GM12801 (cell line): ENCODE data around the gene MUC6.

Experiments used
- CTCF ChIP-seq: IDR thresholded peaks from one replicate; pipeline ENCODE4 v1.5.1; 2011; ENCODE audit warnings: control low read depth; ENCODE audit not compliant: insufficient read length; ENCODE audit errors: extremely low read depth

MUC6 gene

GRCh38 chr11:1027483-1028290 lies 8.8 kb downstream of the MUC6 start:
- no peak for TF ChIP-seq CTCF

- no peak for TF ChIP-seq CTCF
Observed at GRCh38 chr11:1026641-1027482, 9.7 kb downstream of the MUC6 start.

- TF ChIP-seq CTCF: no peak
Observed at GRCh38 chr11:1026163-1026450, 10.4 kb downstream of the MUC6 start.

GRCh38 chr11:1025410-1026162 lies 10.9 kb downstream of the MUC6 start:
- TF ChIP-seq CTCF: no peak

GRCh38 chr11:1024597-1025409 lies 11.7 kb downstream of the MUC6 start:
- TF ChIP-seq CTCF: no peak

GRCh38 chr11:1023811-1024596 lies 12.5 kb downstream of the MUC6 start:
- no peak for TF ChIP-seq CTCF
